Bone marrow (tissue), 2 donors: ENCODE measurements around the gene TRPC1.
A peak's percentile ranks its signal among the peaks of the same experiment; 100 is the strongest.

ENCODE experiments used
- DNase-seq, 2 donors: peaks; one replicate each; lab custom pipeline; 2025; lab: John Stamatoyannopoulos, UW

Gene TRPC1

GRCh38 chr3:142844339-142844977, 120.6 kb downstream of the TRPC1 start:
- peak in 1 of 2 donors; percentile 6 for DNase-seq

GRCh38 chr3:142846779-142847577, 123.1 kb downstream of the TRPC1 start:
- DNase-seq, result no peak

GRCh38 chr3:142849148-142849547, 125.3 kb downstream of the TRPC1 start:
- no peak for DNase-seq

GRCh38 chr3:142850395-142851023, 126.7 kb downstream of the TRPC1 start:
- DNase-seq, result peak in 1 of 2 donors; percentile 19

GRCh38 chr3:142852009-142852408, 128.2 kb downstream of the TRPC1 start:
- no peak for DNase-seq

DNA sequence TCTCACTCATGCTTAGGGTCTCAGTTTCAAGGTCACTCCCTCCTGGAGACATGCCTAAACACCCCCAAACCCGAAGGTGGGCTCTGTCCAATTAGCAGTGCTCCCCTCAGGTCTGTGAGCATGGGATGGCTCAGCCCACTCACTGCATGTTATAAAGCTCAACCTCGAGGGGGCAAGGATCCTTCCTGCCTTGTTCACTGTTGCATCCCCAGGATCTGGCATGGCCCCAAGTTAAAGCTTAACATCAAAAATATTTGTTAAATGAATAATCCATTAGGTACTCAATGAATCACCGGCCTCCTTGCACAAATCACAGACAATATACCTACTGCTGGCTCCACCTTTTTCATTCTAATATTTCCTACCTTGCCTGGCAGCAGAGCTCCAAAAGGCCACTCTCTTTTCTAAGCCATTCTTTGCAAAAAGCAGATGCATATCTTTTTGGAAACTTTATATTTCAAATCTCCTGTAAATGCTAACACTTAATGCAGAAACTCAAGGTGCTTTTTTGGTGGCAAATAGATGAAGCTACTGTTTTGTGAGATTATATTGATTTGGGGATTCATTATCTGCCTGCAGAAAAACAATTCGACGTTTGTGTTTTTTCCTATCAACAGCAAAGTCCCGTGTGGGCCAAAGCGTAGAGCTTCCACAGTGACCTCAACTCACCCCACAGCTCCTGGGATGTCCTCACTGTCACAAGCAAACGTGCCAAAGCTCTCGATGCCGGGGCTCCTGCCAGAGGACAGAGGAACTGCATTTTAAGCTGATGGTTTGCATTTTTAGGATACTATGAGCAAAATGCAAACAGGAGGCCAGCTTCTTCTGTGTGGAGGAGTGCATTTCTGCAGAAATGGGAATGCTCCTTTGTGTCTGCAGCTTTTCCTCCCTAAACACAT, 129.7 kb downstream of the TRPC1 start:
- no peak for DNase-seq

GRCh38 chr3:142857056-142857455, 133.2 kb downstream of the TRPC1 start:
- no peak for DNase-seq
